ENCODE measurements around the gene CFAP46. TPM values are rescaled to one million over a fixed set of nuclear protein-coding genes. Genes with fewer than 3 reads are reported as not detected.

Gene CFAP46
- total and polyA plus RNA-seq, 2 experiments from 2014 or later = 2.2 to 2.4 TPM

DNA sequence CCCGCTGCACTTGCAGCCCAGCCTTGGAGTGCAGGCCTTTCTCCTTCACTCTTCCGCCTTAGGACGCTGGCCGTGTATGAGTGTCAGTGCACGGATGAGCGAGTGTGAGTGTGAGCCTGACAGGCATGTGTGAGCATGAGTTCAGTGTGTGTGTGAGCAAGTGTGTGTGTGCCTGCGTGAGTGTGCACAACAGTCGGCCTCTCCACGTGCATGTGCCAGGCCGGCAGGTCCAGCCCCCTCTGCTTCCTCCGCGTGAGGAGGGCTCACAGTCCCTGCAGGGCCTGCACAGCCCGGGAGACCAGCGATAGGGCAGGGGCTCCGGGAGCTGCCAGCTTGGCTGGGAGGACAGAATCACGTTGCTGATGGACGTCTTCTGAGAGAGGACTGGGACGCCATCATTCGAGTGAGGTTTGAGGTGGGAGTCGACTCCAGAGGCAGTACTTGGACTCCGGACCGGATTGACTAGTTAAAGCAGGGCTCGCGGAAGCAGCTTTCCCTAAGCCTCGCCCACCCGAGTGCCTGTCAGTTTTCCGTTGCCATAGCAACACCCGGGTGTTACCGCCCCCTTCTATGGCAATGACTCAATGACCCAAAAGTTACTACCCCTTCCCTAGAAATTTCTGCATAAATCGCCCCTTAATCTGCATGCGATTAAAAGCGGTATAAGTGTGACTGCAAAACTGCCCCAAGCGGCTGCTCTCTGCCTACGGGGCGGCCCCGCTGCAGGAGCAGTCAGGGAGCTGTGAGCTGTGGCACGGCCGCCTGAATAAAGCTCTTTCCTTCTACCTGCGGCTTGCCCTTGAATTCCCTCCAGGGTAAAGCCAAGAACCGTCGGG is 19.6 kb upstream of the CFAP46 start:
- no peak overlapping the region for H3K27ac ChIP-seq
- peak overlapping the region; percentile 89 for H3K4me2 ChIP-seq
- H3K4me3 ChIP-seq = peak overlapping the region; percentile 54
- peak; percentile 91 for DNase-seq (ENCODE audit: low spot score)
- no peaks in the 10 kb centered on the region for H3K79me2 ChIP-seq
- H3K4me1 ChIP-seq (ENCODE audit: insufficient read depth) = no peaks in the 10 kb centered on the region
- no peaks in the 10 kb centered on the region for H3K9me2 ChIP-seq (replicated peaks; ENCODE audit: insufficient read depth)
- no peaks in the 10 kb centered on the region for H3K36me3 ChIP-seq (replicated peaks; ENCODE audit: insufficient read depth, low read depth)
- H4K20me1 ChIP-seq (ENCODE audit: insufficient read depth, poor library complexity, severe bottlenecking) = no peaks in the 10 kb centered on the region
- no peak for TF ChIP-seq EZH2 (IDR thresholded peaks at IDR 0.05; ENCODE audit: borderline replicate concordance)
- TF ChIP-seq CTCF (IDR thresholded peaks at IDR 0.05; ENCODE audit: poor library complexity) = no peak
- TF ChIP-seq EZH2phosphoT487 (IDR thresholded peaks at IDR 0.05; ENCODE audit: low read depth, severe bottlenecking, unreplicated experiment) = no peak
- WGBS (ENCODE audit: low lambda C conversion rate, missing lambda C conversion rate) = 21% methylated on average over 41 of the region's 41 CpGs
- peak overlapping the region; percentile 72 for H2AFZ ChIP-seq
- H3K9me3 ChIP-seq (ENCODE audit: low read depth) = no peaks in the 10 kb centered on the region
- H3K27me3 ChIP-seq = no peaks in the 10 kb centered on the region

- Histone ChIP-seq H3K4me1 (ENCODE audit: insufficient read depth) (no peaks in the 10 kb centered on the region), H3K79me2 (no peaks in the 10 kb centered on the region), H3K4me2 (no peak overlapping the region), H3K9me3 (ENCODE audit: low read depth) (no peaks in the 10 kb centered on the region), H3K27me3 (no peaks in the 10 kb centered on the region), H3K36me3 (replicated peaks; ENCODE audit: insufficient read depth, low read depth) (no peaks in the 10 kb centered on the region), H4K20me1 (ENCODE audit: insufficient read depth, poor library complexity, severe bottlenecking) (no peaks in the 10 kb centered on the region), H3K9me2 (replicated peaks; ENCODE audit: insufficient read depth) (no peaks in the 10 kb centered on the region), H3K4me3 (no peak overlapping the region), H3K27ac (no peak overlapping the region), H2AFZ (no peak overlapping the region)
- TF ChIP-seq EZH2phosphoT487 (IDR thresholded peaks at IDR 0.05; ENCODE audit: low read depth, severe bottlenecking, unreplicated experiment) (no peak), EZH2 (IDR thresholded peaks at IDR 0.05; ENCODE audit: borderline replicate concordance) (no peak), CTCF (IDR thresholded peaks at IDR 0.05; ENCODE audit: poor library complexity) (no peak)
- no peak for DNase-seq (ENCODE audit: low spot score)
- WGBS (ENCODE audit: low lambda C conversion rate, missing lambda C conversion rate) = 85% methylated on average over 5 of the region's 8 CpGs
These were observed 19.0 kb upstream of the CFAP46 start for GRCh38 chr10:132961420-132961786.

DNA sequence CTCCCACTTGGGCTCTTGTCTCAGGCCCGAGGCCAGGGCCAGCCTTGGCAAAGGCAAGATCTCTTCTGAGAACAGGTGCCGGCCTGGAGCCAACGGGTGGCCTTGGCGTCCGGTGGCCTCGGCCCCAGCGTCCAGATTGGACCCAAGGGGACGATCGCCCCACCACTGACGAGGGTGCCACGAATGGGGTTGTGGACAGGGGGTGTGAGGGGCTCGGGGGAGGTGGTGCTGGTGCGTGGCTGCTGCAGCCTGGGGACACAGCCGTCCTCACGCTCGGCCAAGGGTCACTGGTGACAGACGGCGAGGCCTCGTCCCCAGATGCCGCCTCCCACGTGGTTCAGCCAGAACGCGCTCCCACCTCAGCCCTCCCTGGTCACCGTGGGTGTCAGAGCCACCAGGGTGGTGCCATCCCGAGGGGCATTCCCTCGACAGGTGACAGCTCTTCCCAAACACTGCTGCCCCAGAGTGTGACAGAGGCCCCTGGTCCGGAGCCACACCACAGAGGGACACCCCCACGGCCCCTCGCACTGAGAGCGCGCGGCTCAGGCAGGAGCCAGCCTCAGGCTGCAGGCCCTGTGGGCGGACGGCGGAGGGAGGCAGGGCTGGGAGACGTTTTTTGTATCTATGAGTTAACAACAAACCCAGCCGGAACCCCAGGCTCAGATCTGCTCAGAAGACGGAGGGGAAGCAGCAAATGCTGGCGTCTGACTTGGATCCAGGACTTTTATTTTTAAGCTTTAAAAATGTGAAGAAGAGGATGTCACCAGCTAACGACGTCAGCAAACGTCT is 18.5 kb upstream of the CFAP46 start:
- Histone ChIP-seq H3K27ac (no peak overlapping the region), H2AFZ (no peak overlapping the region), H3K4me3 (no peak overlapping the region), H3K9me2 (replicated peaks; ENCODE audit: insufficient read depth) (no peaks in the 10 kb centered on the region), H3K4me1 (ENCODE audit: insufficient read depth) (no peaks in the 10 kb centered on the region), H3K36me3 (replicated peaks; ENCODE audit: insufficient read depth, low read depth) (no peaks in the 10 kb centered on the region), H3K4me2 (no peak overlapping the region), H3K27me3 (no peaks in the 10 kb centered on the region), H4K20me1 (ENCODE audit: insufficient read depth, poor library complexity, severe bottlenecking) (no peaks in the 10 kb centered on the region), H3K79me2 (no peaks in the 10 kb centered on the region), H3K9me3 (ENCODE audit: low read depth) (no peaks in the 10 kb centered on the region)
- no peak for DNase-seq (ENCODE audit: low spot score)
- 94% methylated on average over 29 of the region's 42 CpGs for WGBS (ENCODE audit: low lambda C conversion rate, missing lambda C conversion rate)
- no peak for TF ChIP-seq EZH2 (IDR thresholded peaks at IDR 0.05; ENCODE audit: borderline replicate concordance)
- TF ChIP-seq CTCF (IDR thresholded peaks at IDR 0.05; ENCODE audit: poor library complexity) = no peak
- TF ChIP-seq EZH2phosphoT487 (IDR thresholded peaks at IDR 0.05; ENCODE audit: low read depth, severe bottlenecking, unreplicated experiment) = no peak

Data from hepatocyte (in vitro differentiated cells).